Esophagus muscularis mucosa (tissue), 3 donors: Measurements from ENCODE around the gene HOXA2.

Source experiments
- POLR2A ChIP-seq: fragments of 450-650 bp; IDR thresholded peaks from one replicate; pipeline ENCODE4 v1.6.1; 2017; ENCODE audit warnings: antibody characterized with exemption, moderate library complexity, mild to moderate bottlenecking, low read depth
- TF ChIP-seq, protein P1 (sequence below), 3 experiments: fragments of 200-600 bp in 2 of 3; fragments of 450-650 bp in 1 of 3; sonication (generic) in 2 of 3; IDR thresholded peaks; one replicate each; pipeline ENCODE4 v1.5.1; 2017 to 2019; ENCODE audit warnings: antibody characterized with exemption in 3 of 3, mild to moderate bottlenecking in 2 of 3, moderate library complexity in 1 of 3

DNA sequence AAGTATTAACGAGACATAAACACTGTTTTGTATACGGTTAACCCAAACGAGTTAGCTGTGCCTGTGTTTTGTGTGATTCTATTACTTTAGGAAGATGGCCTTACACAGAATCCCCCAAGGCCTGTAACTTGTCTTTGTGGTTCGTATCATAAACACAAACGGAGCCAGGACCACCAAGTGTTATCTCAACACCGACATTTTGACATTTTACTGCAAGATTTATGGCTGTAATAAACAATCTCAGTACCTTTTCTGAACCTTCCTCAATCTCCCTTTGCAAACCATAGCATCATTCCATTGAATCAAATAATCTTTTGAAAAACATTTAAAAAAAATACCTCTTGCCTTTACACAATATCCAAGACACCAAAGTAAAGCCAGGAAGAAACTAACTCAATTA, 30.5 kb upstream of the HOXA2 start:
- TF ChIP-seq, protein P1, sequence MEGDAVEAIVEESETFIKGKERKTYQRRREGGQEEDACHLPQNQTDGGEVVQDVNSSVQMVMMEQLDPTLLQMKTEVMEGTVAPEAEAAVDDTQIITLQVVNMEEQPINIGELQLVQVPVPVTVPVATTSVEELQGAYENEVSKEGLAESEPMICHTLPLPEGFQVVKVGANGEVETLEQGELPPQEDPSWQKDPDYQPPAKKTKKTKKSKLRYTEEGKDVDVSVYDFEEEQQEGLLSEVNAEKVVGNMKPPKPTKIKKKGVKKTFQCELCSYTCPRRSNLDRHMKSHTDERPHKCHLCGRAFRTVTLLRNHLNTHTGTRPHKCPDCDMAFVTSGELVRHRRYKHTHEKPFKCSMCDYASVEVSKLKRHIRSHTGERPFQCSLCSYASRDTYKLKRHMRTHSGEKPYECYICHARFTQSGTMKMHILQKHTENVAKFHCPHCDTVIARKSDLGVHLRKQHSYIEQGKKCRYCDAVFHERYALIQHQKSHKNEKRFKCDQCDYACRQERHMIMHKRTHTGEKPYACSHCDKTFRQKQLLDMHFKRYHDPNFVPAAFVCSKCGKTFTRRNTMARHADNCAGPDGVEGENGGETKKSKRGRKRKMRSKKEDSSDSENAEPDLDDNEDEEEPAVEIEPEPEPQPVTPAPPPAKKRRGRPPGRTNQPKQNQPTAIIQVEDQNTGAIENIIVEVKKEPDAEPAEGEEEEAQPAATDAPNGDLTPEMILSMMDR (IDR thresholded peaks at IDR 0.05) = no peak
- TF ChIP-seq POLR2A = no peak
